ENCODE data around the gene SULF2.

DNA sequence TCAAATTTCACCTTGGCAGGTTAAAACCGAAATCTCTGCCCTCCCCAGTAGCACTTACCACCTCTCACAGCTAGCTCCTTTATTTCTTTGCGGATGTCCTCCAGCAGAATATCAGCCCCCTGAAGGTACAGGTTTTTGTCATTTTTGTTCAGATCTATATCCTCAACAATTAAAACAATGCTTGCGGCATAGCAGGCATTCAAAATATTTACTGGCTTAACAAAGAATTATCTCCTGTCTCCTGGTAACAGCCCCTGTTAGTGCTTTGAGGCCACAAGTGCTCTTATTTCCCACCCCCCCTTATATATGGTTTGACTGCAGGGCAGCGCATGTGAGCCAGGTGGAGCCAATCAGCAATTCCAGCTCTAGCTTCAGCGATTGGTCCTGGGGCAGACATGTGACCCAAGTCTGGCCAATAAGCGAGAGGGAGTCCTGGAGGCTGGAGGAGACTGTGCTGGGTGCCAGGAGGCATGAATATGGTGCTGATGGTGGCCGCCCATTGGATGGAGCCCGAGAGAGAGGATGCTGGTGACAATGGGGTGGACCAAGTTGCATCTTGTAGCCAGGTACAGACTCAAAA is 21.0 kb downstream of the SULF2 start:
- TF ChIP-seq CTCF (IDR thresholded peaks at IDR 0.05 in 2 of 3, conservative IDR thresholded peaks at IDR 0.05 in 1 of 3; ENCODE audit: borderline replicate concordance in 1 of 3, insufficient read depth in 1 of 3, low read depth in 2 of 3, low read length in 2 of 3): no peak
- no peak for TF ChIP-seq FOSL1 (IDR thresholded peaks at IDR 0.05; ENCODE audit: low read depth)
- no peak for TF ChIP-seq POLR2A (IDR thresholded peaks at IDR 0.05; ENCODE audit: borderline replicate concordance, extremely low read depth, insufficient read depth, insufficient read length)
- TF ChIP-seq RAD21 (IDR thresholded peaks at IDR 0.05; ENCODE audit: low read depth): no peak
- TF ChIP-seq SP1 (IDR thresholded peaks at IDR 0.05; ENCODE audit: low read depth): no peak
- TF ChIP-seq EZH2 (IDR thresholded peaks at IDR 0.05): no peak
- no peak for TF ChIP-seq POLR2AphosphoS5 (IDR thresholded peaks at IDR 0.05; ENCODE audit: low read depth, low read length)
- no peak for TF ChIP-seq REST (IDR thresholded peaks at IDR 0.05; ENCODE audit: low read depth)
- TF ChIP-seq, protein P1, sequence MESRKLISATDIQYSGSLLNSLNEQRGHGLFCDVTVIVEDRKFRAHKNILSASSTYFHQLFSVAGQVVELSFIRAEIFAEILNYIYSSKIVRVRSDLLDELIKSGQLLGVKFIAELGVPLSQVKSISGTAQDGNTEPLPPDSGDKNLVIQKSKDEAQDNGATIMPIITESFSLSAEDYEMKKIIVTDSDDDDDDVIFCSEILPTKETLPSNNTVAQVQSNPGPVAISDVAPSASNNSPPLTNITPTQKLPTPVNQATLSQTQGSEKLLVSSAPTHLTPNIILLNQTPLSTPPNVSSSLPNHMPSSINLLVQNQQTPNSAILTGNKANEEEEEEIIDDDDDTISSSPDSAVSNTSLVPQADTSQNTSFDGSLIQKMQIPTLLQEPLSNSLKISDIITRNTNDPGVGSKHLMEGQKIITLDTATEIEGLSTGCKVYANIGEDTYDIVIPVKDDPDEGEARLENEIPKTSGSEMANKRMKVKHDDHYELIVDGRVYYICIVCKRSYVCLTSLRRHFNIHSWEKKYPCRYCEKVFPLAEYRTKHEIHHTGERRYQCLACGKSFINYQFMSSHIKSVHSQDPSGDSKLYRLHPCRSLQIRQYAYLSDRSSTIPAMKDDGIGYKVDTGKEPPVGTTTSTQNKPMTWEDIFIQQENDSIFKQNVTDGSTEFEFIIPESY (IDR thresholded peaks at IDR 0.05; ENCODE audit: extremely low read depth, insufficient replicate concordance, low read length): no peak
- TF ChIP-seq, protein P2, sequence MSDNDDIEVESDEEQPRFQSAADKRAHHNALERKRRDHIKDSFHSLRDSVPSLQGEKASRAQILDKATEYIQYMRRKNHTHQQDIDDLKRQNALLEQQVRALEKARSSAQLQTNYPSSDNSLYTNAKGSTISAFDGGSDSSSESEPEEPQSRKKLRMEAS (IDR thresholded peaks at IDR 0.05): no peak
- TF ChIP-seq CEBPB (IDR thresholded peaks at IDR 0.05; ENCODE audit: low read depth): no peak
